A549 (cell line): ENCODE data around the gene ATG16L1. TPM values are rescaled to one million over a fixed set of nuclear protein-coding genes. Genes with fewer than 3 reads are reported as not detected.

Source experiments
- ATAC-seq, 2 experiments: fragments of 200-7000 bp in 1 of 2; fragments of >200 bp in 1 of 2; cut with Nextera tagmentation in 1 of 2; cut with Tn5 transposase in 1 of 2; 3 replicates each; pipeline versions ENCODE4 v1.8.0 to v1.9.1; 2018 to 2020; ENCODE audit warnings: mild to moderate bottlenecking in 1 of 2, moderate library complexity in 1 of 2
- CTCF ChIA-PET: fragments of 300-600 bp; sonication (Branson Sonifier 250); formaldehyde crosslinking; extraction: SDS; loops from one replicate; lab custom pipeline; 2021; ENCODE audit warnings: antibody characterized with exemption, inconsistent platforms; lab: Yijun Ruan, JAX
- POLR2A ChIA-PET: fragments of 350-600 bp; formaldehyde crosslinking; extraction: SDS; loops from one replicate; lab custom pipeline; 2021; ENCODE audit warnings: antibody characterized with exemption, inconsistent platforms; lab: Yijun Ruan, JAX
- DNase-seq, 2 experiments: peaks; one replicate each; pipeline versions ENCODE4 v3.0.0 to v3.0.0-alpha.2; 2011 to 2016; ENCODE audit warnings: low read depth in 1 of 2, low spot score in 1 of 2
- FAIRE-seq: peaks from 2 replicates; lab custom pipeline; 2011; peaks lifted over from hg19 to GRCh38; lab: Jason Lieb, UNC
- H3K27ac ChIP-seq, 2 experiments: fragments of >200 bp; sonication (Bioruptor Twin); formaldehyde crosslinking; 3 replicates each; pipeline ENCODE4 v1.5.1; 2016 to 2017
- H3K4me1 ChIP-seq: fragments of >200 bp; sonication (Bioruptor Twin); formaldehyde crosslinking; 3 replicates; pipeline ENCODE4 v1.6.1; 2016
- H3K4me2 ChIP-seq: fragments of >200 bp; sonication (Bioruptor Twin); formaldehyde crosslinking; 3 replicates; pipeline ENCODE4 v1.6.1; 2016
- H3K4me3 ChIP-seq: fragments of >200 bp; sonication (Bioruptor Twin); formaldehyde crosslinking; 3 replicates; pipeline ENCODE4 v1.5.1; 2016
- H3K9me3 ChIP-seq: fragments of >200 bp; sonication (Bioruptor Twin); formaldehyde crosslinking; 3 replicates; pipeline ENCODE4 v1.6.1; 2016
- CBX2 ChIP-seq: fragments of 200-600 bp; sonication (generic); IDR thresholded peaks from 2 replicates; pipeline ENCODE4 v1.6.1; 2016; ENCODE audit warnings: low read depth, mild to moderate bottlenecking, borderline replicate concordance
- CBX8 ChIP-seq: fragments of 200-600 bp; sonication (generic); IDR thresholded peaks from 2 replicates; pipeline ENCODE4 v1.6.1; 2016
- CEBPB ChIP-seq, 2 experiments: fragments of >200 bp in 1 of 2; sonication (Bioruptor Twin) in 1 of 2; formaldehyde crosslinking in 1 of 2; IDR thresholded peaks; 2 replicates each; pipeline ENCODE4 v1.6.1; 2012 to 2016
- CHD2 ChIP-seq: fragments of 150-350 bp; IDR thresholded peaks from 2 replicates; pipeline ENCODE4 v1.6.1; 2014; ENCODE audit warnings: low read length; ENCODE audit not compliant: partially characterized antibody
- EHF ChIP-seq: fragments of 250-450 bp; sonication (Bioruptor Pico); IDR thresholded peaks from 2 replicates; pipeline ENCODE4 v1.5.0; 2020; ENCODE audit warnings: mild to moderate bottlenecking
- GATA3 ChIP-seq: IDR thresholded peaks from 2 replicates; pipeline ENCODE4 v1.6.1; 2012; ENCODE audit warnings: borderline replicate concordance
- HES2 ChIP-seq: fragments of >200 bp; sonication (Bioruptor Twin); formaldehyde crosslinking; IDR thresholded peaks from 2 replicates; pipeline ENCODE4 v1.6.1; 2016
- HOXA7 ChIP-seq: fragments of 250-450 bp; sonication (Bioruptor Pico); IDR thresholded peaks from 2 replicates; pipeline ENCODE4 v1.5.0; 2020; ENCODE audit warnings: mild to moderate bottlenecking, moderate library complexity
- HOXB13 ChIP-seq: fragments of 250-450 bp; sonication (Bioruptor Pico); IDR thresholded peaks from 2 replicates; pipeline ENCODE4 v1.5.0; 2020; ENCODE audit warnings: low read depth, mild to moderate bottlenecking, moderate library complexity
- JUN ChIP-seq, 2 experiments: fragments of >200 bp; sonication (Bioruptor Twin); formaldehyde crosslinking; IDR thresholded peaks; 2 replicates in 1 of 2; 3 replicates in 1 of 2; pipeline ENCODE4 v1.6.1; 2016 to 2017
- JUNB ChIP-seq: fragments of >200 bp; sonication (Bioruptor Twin); formaldehyde crosslinking; IDR thresholded peaks from 2 replicates; pipeline ENCODE4 v1.6.1; 2016
- KDM1A ChIP-seq: fragments of 200-600 bp; sonication (generic); IDR thresholded peaks from 2 replicates; pipeline ENCODE4 v1.6.1; 2016; ENCODE audit warnings: low read depth, mild to moderate bottlenecking
- NFE2L2 ChIP-seq: fragments of 150-350 bp; conservative IDR thresholded peaks from 2 replicates; pipeline ENCODE4 v1.6.1; 2014; ENCODE audit warnings: low read length
- POLR2A ChIP-seq: IDR thresholded peaks from 2 replicates; pipeline ENCODE4 v1.6.1; 2012; ENCODE audit warnings: mild to moderate bottlenecking, low read length
- RAD21 ChIP-seq, 2 experiments: fragments of >200 bp in 1 of 2; sonication (Bioruptor Twin) in 1 of 2; formaldehyde crosslinking in 1 of 2; IDR thresholded peaks in 1 of 2; conservative IDR thresholded peaks in 1 of 2; 2 replicates in 1 of 2; 3 replicates in 1 of 2; pipeline ENCODE4 v1.6.1; 2012 to 2018; ENCODE audit warnings: inconsistent platforms in 1 of 2
- RCOR1 ChIP-seq: fragments of 150-350 bp; IDR thresholded peaks from 2 replicates; pipeline ENCODE4 v1.6.1; 2014; ENCODE audit warnings: antibody characterized with exemption, low read length, low read depth
- RFX5 ChIP-seq: fragments of 450-650 bp; IDR thresholded peaks from 2 replicates; pipeline ENCODE4 v1.7.1; 2014; ENCODE audit warnings: antibody characterized with exemption, mild to moderate bottlenecking, moderate library complexity
- ZFP36 ChIP-seq: fragments of 450-650 bp; IDR thresholded peaks from 2 replicates; pipeline ENCODE4 v1.6.1; 2014; ENCODE audit warnings: borderline replicate concordance; ENCODE audit not compliant: partially characterized antibody
- ZNF302 ChIP-seq: fragments of 250-450 bp; sonication (Bioruptor Pico); IDR thresholded peaks from 2 replicates; pipeline ENCODE4 v1.9.0; 2021; ENCODE audit warnings: inconsistent platforms, mild to moderate bottlenecking, moderate library complexity
- ZSCAN20 ChIP-seq: fragments of 250-450 bp; sonication (Bioruptor Pico); IDR thresholded peaks from 2 replicates; pipeline ENCODE4 v1.8.0; 2022; ENCODE audit warnings: mild to moderate bottlenecking, moderate library complexity
- WGBS: methylation state at CpG from one replicate; pipeline ENCODE4 v1.1.6; 2017; ENCODE audit errors: missing lambda C conversion rate; 5-methylcytosine and 5-hydroxymethylcytosine counted together
- polyA plus RNA-seq, 4 experiments: library from polyadenylated mRNA; depleted of rRNA in 3 of 4; stranded (reverse); fragments of >200 nt; fragmentation: RNase III in 1 of 4; extraction: RNeasy Plus Mini Kit Qiagen cat#74134 plus additional on column Dnase treatment in 1 of 4; gene quantifications; 2 replicates in 3 of 4; 3 replicates in 1 of 4; pipeline ENCODE4 v1.2.3, GENCODE V29; 2011 to 2017
- TF ChIP-seq, protein P1 (sequence below): fragments of 250-450 bp; sonication (Bioruptor Pico); IDR thresholded peaks from 2 replicates; pipeline ENCODE4 v1.5.0; 2021; ENCODE audit warnings: mild to moderate bottlenecking, moderate library complexity, borderline replicate concordance
- TF ChIP-seq, protein P2 (sequence below): fragments of >200 bp; sonication (Bioruptor Twin); formaldehyde crosslinking; IDR thresholded peaks from 3 replicates; pipeline ENCODE4 v1.6.1; 2016
- TF ChIP-seq, protein P3 (sequence below): fragments of 250-450 bp; sonication (Bioruptor Pico); IDR thresholded peaks from 2 replicates; pipeline ENCODE4 v1.5.0; 2020; ENCODE audit warnings: low read depth, mild to moderate bottlenecking, moderate library complexity

ATG16L1 gene
- polyA plus RNA-seq, 2 of the 4 experiments (the other 2 are of a cell fraction), result 45.1 to 70.9 TPM

DNA sequence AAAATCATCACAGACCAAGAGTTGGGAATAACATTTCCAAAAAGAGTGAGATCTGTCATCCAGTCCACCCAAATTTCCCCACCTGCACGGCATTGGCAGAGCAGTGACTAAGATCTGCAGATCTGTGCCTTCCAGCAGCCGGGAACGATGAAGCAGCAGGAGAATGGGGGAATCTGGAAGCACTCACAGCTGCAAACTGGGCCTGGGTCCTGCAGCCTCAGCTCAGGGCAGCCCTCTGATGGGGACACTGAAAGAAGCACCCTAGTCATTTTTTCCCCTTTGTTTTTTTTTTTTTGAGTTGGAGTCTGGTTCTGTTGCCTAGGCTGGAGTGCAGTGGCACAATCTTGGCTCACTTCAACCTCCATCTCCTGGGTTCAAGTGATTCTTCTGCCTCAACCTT, 51.8 kb downstream of the ATG16L1 start:
- DNase-seq (no peak), FAIRE-seq (no peak), ATAC-seq (no peak)
- ChIA-PET POLR2A (no interaction called here), CTCF (interaction anchor here (0.6 to 2.4 kb wide), 6 partner anchors 13 to 493 kb away, joined by 3 to 7 read pairs (median 4); no protein-coding TSS in a partner anchor)
- Histone ChIP-seq H3K4me3 (no peak overlapping the region), H3K27ac (no peak overlapping the region), H3K9me3 (no peaks in the 10 kb centered on the region)
- TF ChIP-seq ZFP36 (no peak), KDM1A (no peak), POLR2A (no peak), CBX8 (no peak), HOXA7 (no peak), RCOR1 (no peak), CBX2 (no peak), RFX5 (no peak), JUNB (no peak), ZSCAN20 (CRISPR knock-in tag) (no peak), CHD2 (no peak), NFE2L2 (no peak), GATA3 (no peak), ZNF302 (CRISPR knock-in tag) (no peak), HES2 (no peak), EHF (CRISPR knock-in tag) (no peak), HOXB13 (no peak)
- TF ChIP-seq, protein P1, sequence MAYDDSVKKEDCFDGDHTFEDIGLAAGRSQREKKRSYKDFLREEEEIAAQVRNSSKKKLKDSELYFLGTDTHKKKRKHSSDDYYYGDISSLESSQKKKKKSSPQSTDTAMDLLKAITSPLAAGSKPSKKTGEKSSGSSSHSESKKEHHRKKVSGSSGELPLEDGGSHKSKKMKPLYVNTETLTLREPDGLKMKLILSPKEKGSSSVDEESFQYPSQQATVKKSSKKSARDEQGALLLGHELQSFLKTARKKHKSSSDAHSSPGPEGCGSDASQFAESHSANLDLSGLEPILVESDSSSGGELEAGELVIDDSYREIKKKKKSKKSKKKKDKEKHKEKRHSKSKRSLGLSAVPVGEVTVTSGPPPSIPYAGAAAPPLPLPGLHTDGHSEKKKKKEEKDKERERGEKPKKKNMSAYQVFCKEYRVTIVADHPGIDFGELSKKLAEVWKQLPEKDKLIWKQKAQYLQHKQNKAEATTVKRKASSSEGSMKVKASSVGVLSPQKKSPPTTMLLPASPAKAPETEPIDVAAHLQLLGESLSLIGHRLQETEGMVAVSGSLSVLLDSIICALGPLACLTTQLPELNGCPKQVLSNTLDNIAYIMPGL (CRISPR knock-in tag), result no peak
- TF ChIP-seq, protein P2, sequence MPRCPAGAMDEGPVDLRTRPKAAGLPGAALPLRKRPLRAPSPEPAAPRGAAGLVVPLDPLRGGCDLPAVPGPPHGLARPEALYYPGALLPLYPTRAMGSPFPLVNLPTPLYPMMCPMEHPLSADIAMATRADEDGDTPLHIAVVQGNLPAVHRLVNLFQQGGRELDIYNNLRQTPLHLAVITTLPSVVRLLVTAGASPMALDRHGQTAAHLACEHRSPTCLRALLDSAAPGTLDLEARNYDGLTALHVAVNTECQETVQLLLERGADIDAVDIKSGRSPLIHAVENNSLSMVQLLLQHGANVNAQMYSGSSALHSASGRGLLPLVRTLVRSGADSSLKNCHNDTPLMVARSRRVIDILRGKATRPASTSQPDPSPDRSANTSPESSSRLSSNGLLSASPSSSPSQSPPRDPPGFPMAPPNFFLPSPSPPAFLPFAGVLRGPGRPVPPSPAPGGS, result no peak
- TF ChIP-seq, all 56 proteins: peak for 0
- no peak overlapping the region for H3K4me2 ChIP-seq
- H3K4me1 ChIP-seq, result no peaks in the 10 kb centered on the region
- 88% methylated on average over 3 of the region's 3 CpGs for WGBS

GRCh38 chr2:233307565-233307964, 56.1 kb downstream of the ATG16L1 start, which contains the start of gene SAG:
Gene SAG, plus strand, starts transcription at chr2:233307816. Its CDS starts 1,374 bp downstream, at chr2:233309190.
- CTCF ChIA-PET, result no interaction called here
- Histone ChIP-seq H3K4me1 (no peaks in the 10 kb centered on the region), H3K9me3 (no peaks in the 10 kb centered on the region), H3K27ac (no peak within 1 kb of the TSS), H3K4me3 (no peak within 1 kb of the TSS), H3K4me2 (no peak within 1 kb of the TSS)
- no peak for DNase-seq
- ATAC-seq, result 0 out of 6 replicates have a peak, but pooled peaks of 1 of the 2 experiments have one; percentile 13
- FAIRE-seq, result no peak
- no peak for TF ChIP-seq JUN (IDR thresholded peaks at IDR 0.05)
- TF ChIP-seq, protein P2, result no peak
- TF ChIP-seq POLR2A, result no peak
- no peak for TF ChIP-seq ZFP36
- no peak for TF ChIP-seq CEBPB (IDR thresholded peaks at IDR 0.05)
- TF ChIP-seq RAD21 (conservative IDR thresholded peaks at IDR 0.05 in 1 of 2, IDR thresholded peaks at IDR 0.05 in 1 of 2), result no peak
- TF ChIP-seq RFX5, result no peak
- TF ChIP-seq, protein P3, sequence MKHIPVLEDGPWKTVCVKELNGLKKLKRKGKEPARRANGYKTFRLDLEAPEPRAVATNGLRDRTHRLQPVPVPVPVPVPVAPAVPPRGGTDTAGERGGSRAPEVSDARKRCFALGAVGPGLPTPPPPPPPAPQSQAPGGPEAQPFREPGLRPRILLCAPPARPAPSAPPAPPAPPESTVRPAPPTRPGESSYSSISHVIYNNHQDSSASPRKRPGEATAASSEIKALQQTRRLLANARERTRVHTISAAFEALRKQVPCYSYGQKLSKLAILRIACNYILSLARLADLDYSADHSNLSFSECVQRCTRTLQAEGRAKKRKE (CRISPR knock-in tag), result no peak
- TF ChIP-seq NFE2L2, result no peak
- TF ChIP-seq, all 56 proteins: peak for 0
- WGBS, result 90% methylated on average over 7 of the region's 7 CpGs
- POLR2A ChIA-PET, result no interaction called here
